Fibroblast of lung (primary cell): Measurements from ENCODE around the gene LZTR1. TPM values are rescaled to one million over a fixed set of nuclear protein-coding genes. Genes with fewer than 3 reads are reported as not detected.

ENCODE experiments used
- DNase-seq, 2 donors: peaks; one replicate each; pipeline versions ENCODE4 v3.0.0 to v3.0.0-alpha.2; 2010; ENCODE audit warnings: low read depth in 2 of 2
- H2AFZ ChIP-seq: 2 replicates; pipeline ENCODE4 v1.5.1; 2012; ENCODE audit warnings: low read length, control low read depth, inconsistent platforms
- H3K27ac ChIP-seq: 2 replicates; pipeline ENCODE4 v1.5.1; 2011; ENCODE audit warnings: low read length, control low read depth; ENCODE audit not compliant: insufficient read depth
- H3K27me3 ChIP-seq: 2 replicates; pipeline ENCODE4 v1.5.1; 2011; ENCODE audit warnings: mild to moderate bottlenecking, low read length; ENCODE audit not compliant: control insufficient read depth, insufficient read depth
- H3K36me3 ChIP-seq: 2 replicates; pipeline ENCODE4 v1.5.1; 2011; ENCODE audit warnings: low read length; ENCODE audit not compliant: control insufficient read depth, insufficient read depth
- H3K4me1 ChIP-seq: 2 replicates; pipeline ENCODE4 v1.5.1; 2011; ENCODE audit warnings: low read length; ENCODE audit not compliant: control insufficient read depth, insufficient read depth; ENCODE audit errors: extremely low read depth
- H3K4me2 ChIP-seq: 2 replicates; pipeline ENCODE4 v1.5.1; 2011; ENCODE audit warnings: low read length, control low read depth; ENCODE audit not compliant: insufficient read depth; ENCODE audit errors: extremely low read depth
- H3K4me3 ChIP-seq, 4 experiments: fragments of 200-600 bp in 1 of 4; sonication (generic) in 1 of 4; replicated peaks in 1 of 4; 2 replicates each; pipeline ENCODE4 v1.5.1; 2011 to 2016; ENCODE audit warnings: low read length in 4 of 4, low read depth in 3 of 4, mild to moderate bottlenecking in 3 of 4, control low read depth in 2 of 4, inconsistent platforms in 1 of 4, mixed read lengths in 1 of 4; ENCODE audit not compliant: insufficient read depth in 1 of 4; ENCODE audit errors: control extremely low read depth in 1 of 4
- H3K79me2 ChIP-seq: 2 replicates; pipeline ENCODE4 v1.5.1; 2012; ENCODE audit warnings: mild to moderate bottlenecking, low read length, inconsistent platforms; ENCODE audit not compliant: control insufficient read depth, insufficient read depth
- H3K9ac ChIP-seq: 2 replicates; pipeline ENCODE4 v1.5.1; 2011; ENCODE audit warnings: mild to moderate bottlenecking, low read length, control low read depth; ENCODE audit not compliant: insufficient read depth
- H3K9me3 ChIP-seq: 2 replicates; pipeline ENCODE4 v1.5.1; 2012; ENCODE audit warnings: low read depth, low read length; ENCODE audit not compliant: control insufficient read depth, insufficient read depth
- H4K20me1 ChIP-seq: 2 replicates; pipeline ENCODE4 v1.5.1; 2011; ENCODE audit warnings: low read length; ENCODE audit not compliant: control insufficient read depth, insufficient read depth; ENCODE audit errors: extremely low read depth
- EZH2 ChIP-seq: IDR thresholded peaks from 2 replicates; pipeline ENCODE4 v1.5.1; 2012; ENCODE audit warnings: low read length, control low read depth, mild to moderate bottlenecking; ENCODE audit errors: missing control alignments
- polyA plus RNA-seq, 2 donors: library from polyadenylated mRNA; depleted of rRNA in 1 of 2; stranded (reverse) in 1 of 2; unstranded in 1 of 2; fragments of >200 nt; gene quantifications; 2 replicates each; pipeline ENCODE4 v1.2.1, GENCODE V29; 2011 to 2012; ENCODE audit warnings: missing spikeins in 1 of 2
- total RNA-seq: library from RNA; depleted of rRNA; stranded (reverse); fragments of >200 nt; gene quantifications from 2 replicates; pipeline ENCODE4 v1.2.1, GENCODE V29; 2014
- TF ChIP-seq, protein P1 (sequence below), 2 donors: IDR thresholded peaks in 1 of 2; conservative IDR thresholded peaks in 1 of 2; 1 replicate in 1 of 2; 2 replicates in 1 of 2; pipeline ENCODE4 v1.5.1; 2011 to 2012; ENCODE audit warnings: low read length in 2 of 2, control low read depth in 1 of 2, inconsistent platforms in 1 of 2, low read depth in 1 of 2, mild to moderate bottlenecking in 1 of 2

The LZTR1 gene
- total and polyA plus RNA-seq, 2 donors (not counting 1 experiment from before 2014, with no cell fraction given), result 27.4 to 75.8 TPM

DNA sequence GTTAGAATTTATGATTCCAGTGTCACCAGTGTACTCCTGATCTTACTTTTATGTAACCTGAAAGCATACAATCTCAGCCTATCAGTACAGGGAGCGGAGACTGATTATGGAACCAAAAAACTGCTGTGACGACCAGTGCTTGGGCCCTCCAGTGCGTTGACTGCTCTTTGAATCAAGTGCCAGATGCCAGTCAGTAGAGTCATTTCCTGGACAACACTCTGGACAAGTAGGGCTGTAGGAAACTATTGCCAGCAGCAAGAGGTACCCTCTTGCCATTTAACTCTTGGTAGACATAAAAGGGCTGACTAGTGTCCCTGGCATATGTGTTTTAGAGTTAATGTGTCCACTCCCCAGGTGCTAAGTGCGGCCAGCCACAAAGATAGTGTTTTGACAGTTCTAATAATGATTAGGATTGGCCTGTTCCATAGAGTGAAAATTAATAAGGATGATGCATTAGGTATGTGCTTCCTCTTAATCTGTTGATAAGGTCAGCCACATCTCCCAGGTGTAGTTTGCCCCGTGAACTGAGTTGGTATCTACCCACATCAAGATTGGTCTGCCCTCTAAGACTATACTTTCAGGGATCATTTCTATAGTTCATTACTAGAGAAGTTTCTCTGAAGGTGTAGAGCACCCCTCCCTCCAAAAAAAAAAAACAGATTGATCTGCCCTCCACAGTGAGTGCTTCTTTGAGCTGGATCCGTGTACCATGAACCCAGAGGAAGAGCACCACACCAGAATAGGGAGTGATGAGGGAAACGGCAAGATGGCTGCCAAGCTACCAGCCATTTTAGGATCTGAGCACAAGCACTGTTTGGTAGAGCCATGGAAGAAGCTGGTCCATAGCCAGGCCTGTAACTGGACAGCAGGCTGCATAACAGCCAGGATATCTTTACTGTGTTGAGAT, 35.8 kb upstream of the LZTR1 start:
- H3K9ac ChIP-seq, result no peak overlapping the region
- H3K4me2 ChIP-seq, result no peak overlapping the region
- no peak overlapping the region for H3K27ac ChIP-seq
- no peaks in the 10 kb centered on the region for H3K27me3 ChIP-seq
- no peaks in the 10 kb centered on the region for H4K20me1 ChIP-seq
- TF ChIP-seq, protein P1, sequence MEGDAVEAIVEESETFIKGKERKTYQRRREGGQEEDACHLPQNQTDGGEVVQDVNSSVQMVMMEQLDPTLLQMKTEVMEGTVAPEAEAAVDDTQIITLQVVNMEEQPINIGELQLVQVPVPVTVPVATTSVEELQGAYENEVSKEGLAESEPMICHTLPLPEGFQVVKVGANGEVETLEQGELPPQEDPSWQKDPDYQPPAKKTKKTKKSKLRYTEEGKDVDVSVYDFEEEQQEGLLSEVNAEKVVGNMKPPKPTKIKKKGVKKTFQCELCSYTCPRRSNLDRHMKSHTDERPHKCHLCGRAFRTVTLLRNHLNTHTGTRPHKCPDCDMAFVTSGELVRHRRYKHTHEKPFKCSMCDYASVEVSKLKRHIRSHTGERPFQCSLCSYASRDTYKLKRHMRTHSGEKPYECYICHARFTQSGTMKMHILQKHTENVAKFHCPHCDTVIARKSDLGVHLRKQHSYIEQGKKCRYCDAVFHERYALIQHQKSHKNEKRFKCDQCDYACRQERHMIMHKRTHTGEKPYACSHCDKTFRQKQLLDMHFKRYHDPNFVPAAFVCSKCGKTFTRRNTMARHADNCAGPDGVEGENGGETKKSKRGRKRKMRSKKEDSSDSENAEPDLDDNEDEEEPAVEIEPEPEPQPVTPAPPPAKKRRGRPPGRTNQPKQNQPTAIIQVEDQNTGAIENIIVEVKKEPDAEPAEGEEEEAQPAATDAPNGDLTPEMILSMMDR (conservative IDR thresholded peaks at IDR 0.05 in 1 of 2, IDR thresholded peaks at IDR 0.05 in 1 of 2; ENCODE audit: low read depth in 1 of 2, low read length in 2 of 2), result no peak
- TF ChIP-seq EZH2, result no peak
- peak in 1 of 2 donors; percentile 61 for DNase-seq
- H3K4me1 ChIP-seq, result peaks cover 6% of the 10 kb centered on the region
- peaks cover 8% of the 10 kb centered on the region for H3K36me3 ChIP-seq
- no peak overlapping the region for H2AFZ ChIP-seq
- no peaks in the 10 kb centered on the region for H3K9me3 ChIP-seq
- H3K79me2 ChIP-seq, result peaks cover 79% of the 10 kb centered on the region
- no peak overlapping the region for H3K4me3 ChIP-seq

DNA sequence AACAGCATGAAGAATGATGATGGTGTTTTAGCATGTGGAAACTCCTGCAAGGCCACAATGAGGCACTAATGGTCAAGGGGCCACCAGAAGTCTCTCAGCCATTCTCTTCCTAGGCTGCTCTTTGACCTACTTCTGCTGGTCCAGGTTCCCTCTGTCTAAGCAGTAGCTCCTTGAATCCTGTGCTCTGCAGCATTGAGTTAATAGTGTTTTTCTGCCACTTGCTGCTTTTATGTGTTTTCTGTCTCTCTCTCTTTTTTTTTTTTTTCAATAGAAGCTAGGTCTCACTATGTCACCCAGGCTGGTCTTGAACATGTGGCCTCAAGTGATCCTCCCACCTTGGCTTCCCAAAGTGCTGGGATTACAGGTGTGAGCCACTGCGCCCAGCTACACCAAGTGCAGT, 35.1 kb upstream of the LZTR1 start:
- DNase-seq, result no peak
- Histone ChIP-seq H3K79me2 (peaks cover 76% of the 10 kb centered on the region), H3K27me3 (no peaks in the 10 kb centered on the region), H3K27ac (no peak overlapping the region), H3K4me2 (no peak overlapping the region), H2AFZ (no peak overlapping the region), H3K9me3 (no peaks in the 10 kb centered on the region), H3K9ac (no peak overlapping the region), H4K20me1 (no peaks in the 10 kb centered on the region), H3K36me3 (peaks cover 10% of the 10 kb centered on the region), H3K4me3 (no peak overlapping the region), H3K4me1 (peaks cover 6% of the 10 kb centered on the region)
- TF ChIP-seq EZH2, result no peak
- TF ChIP-seq, protein P1 (conservative IDR thresholded peaks at IDR 0.05 in 1 of 2, IDR thresholded peaks at IDR 0.05 in 1 of 2; ENCODE audit: low read depth in 1 of 2, low read length in 2 of 2), result no peak

DNA sequence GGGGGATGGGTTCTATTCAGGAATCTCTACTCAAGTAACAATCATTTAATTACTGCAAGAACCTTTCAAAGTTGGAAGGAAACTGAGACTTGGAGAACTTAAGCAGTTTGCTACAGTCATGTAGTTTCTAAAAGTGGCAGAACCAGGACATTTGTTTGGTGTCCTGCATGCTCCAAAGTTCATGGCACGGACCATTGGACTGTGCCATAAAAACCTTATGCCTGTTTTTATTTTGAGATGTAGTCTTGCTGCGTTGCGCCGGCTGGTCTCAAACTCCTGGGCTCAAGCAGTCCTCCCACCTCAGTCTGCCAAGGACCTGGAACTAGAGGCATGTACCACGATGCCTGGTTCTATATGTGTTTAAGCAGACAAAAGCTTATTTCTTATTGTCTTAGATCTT, 33.6 kb upstream of the LZTR1 start:
- Histone ChIP-seq H4K20me1 (no peaks in the 10 kb centered on the region), H3K27ac (no peak overlapping the region), H2AFZ (no peak overlapping the region), H3K9ac (no peak overlapping the region), H3K4me3 (no peak overlapping the region), H3K27me3 (no peaks in the 10 kb centered on the region), H3K9me3 (no peaks in the 10 kb centered on the region), H3K4me1 (peaks cover 6% of the 10 kb centered on the region), H3K4me2 (no peak overlapping the region), H3K36me3 (peaks cover 13% of the 10 kb centered on the region), H3K79me2 (peaks cover 64% of the 10 kb centered on the region)
- TF ChIP-seq, protein P1 (conservative IDR thresholded peaks at IDR 0.05 in 1 of 2, IDR thresholded peaks at IDR 0.05 in 1 of 2; ENCODE audit: low read depth in 1 of 2, low read length in 2 of 2), result no peak
- no peak for TF ChIP-seq EZH2
- no peak for DNase-seq
